ENCODE results near the gene BNIP3. TPM values are rescaled to one million over a fixed set of nuclear protein-coding genes. Genes with fewer than 3 reads are reported as not detected.

The BNIP3 gene
- total and polyA plus RNA-seq, 2 of the 8 experiments (the other 6 are each of a cell fraction or from before 2014, with no cell fraction given), result 25.8 to 58.9 TPM

- Histone ChIP-seq H3K27me3 (replicated peaks in 1 of 4; ENCODE audit: control insufficient read depth in 3 of 4, extremely low read depth in 1 of 4, insufficient read depth in 3 of 4, low read length in 3 of 4) (no peaks in the 10 kb centered on the region), H3K9me3 (ENCODE audit: insufficient read depth in 2 of 2, low read depth in 1 of 2, low read length in 1 of 2) (no peaks in the 10 kb centered on the region), H3K79me2 (ENCODE audit: control insufficient read depth in 1 of 2, insufficient read depth in 2 of 2, low read length in 2 of 2) (no peaks in the 10 kb centered on the region; a peak in 1 of 4 replicates), H3K79me1 (ENCODE audit: low read depth, low read length) (0 out of 2 replicates have a peak, but pooled peaks cover 2% of the 10 kb centered on the region), H2BK12ac (ENCODE audit: low read depth, low read length) (no peak overlapping the region), H3K4ac (replicated peaks; ENCODE audit: insufficient read length, low read depth, low read length) (no peak overlapping the region), H4K5ac (ENCODE audit: insufficient read length, low read depth, low read length) (no peak overlapping the region), H4K8ac (ENCODE audit: extremely low read depth, insufficient read depth, low read length) (peak overlapping the region; percentile 18; the same call in 1 of the 2 replicates), H3K23ac (ENCODE audit: insufficient read length) (no peak overlapping the region), H3K4me3 (ENCODE audit: extremely low read depth in 1 of 4, insufficient read depth in 2 of 4, low read depth in 3 of 4, low read length in 4 of 4) (no peak overlapping the region), H3K18ac (ENCODE audit: extremely low read depth, low read length) (no peak overlapping the region), H2BK20ac (ENCODE audit: low read length) (no peak overlapping the region), H4K20me1 (replicated peaks in 1 of 2; ENCODE audit: control insufficient read depth in 1 of 2, insufficient read depth in 2 of 2, low read length in 2 of 2) (peaks cover 3 to 10% of the 10 kb centered on the region in 2 experiments), H2AFZ (ENCODE audit: low read length) (no peak overlapping the region), H2AK5ac (ENCODE audit: low read depth, low read length) (no peak overlapping the region), H3K14ac (ENCODE audit: insufficient read length) (no peak overlapping the region), H3K23me2 (ENCODE audit: low read depth, low read length) (no peaks in the 10 kb centered on the region), H3K36me3 (ENCODE audit: control insufficient read depth in 2 of 4, insufficient read depth in 4 of 4, low read length in 3 of 4) (peaks cover 27 to 51% (median 45%) of the 10 kb centered on the region in 4 experiments), H3K4me2 (ENCODE audit: insufficient read depth in 1 of 2, low read depth in 2 of 2, low read length in 2 of 2) (no peak overlapping the region), H2BK15ac (ENCODE audit: low read length) (no peak overlapping the region), H3K27ac (ENCODE audit: low read depth, low read length) (no peak overlapping the region), H2BK5ac (ENCODE audit: low read depth, low read length) (no peak overlapping the region), H3K56ac (replicated peaks; ENCODE audit: insufficient read length, low read depth, low read length) (no peak overlapping the region), H4K91ac (replicated peaks; ENCODE audit: insufficient read length, low read length) (no peak overlapping the region), H3K4me1 (replicated peaks in 1 of 4; ENCODE audit: control insufficient read depth in 3 of 4, insufficient read depth in 4 of 4, low read length in 3 of 4) (no peaks in the 10 kb centered on the region; a peak in 1 of 7 replicates), H2BK120ac (replicated peaks; ENCODE audit: low read depth, low read length) (no peak overlapping the region), H3K9ac (replicated peaks in 1 of 4; ENCODE audit: extremely low read depth in 1 of 4, low read depth in 3 of 4, low read length in 3 of 4) (no peak overlapping the region)
- CTCF ChIA-PET (ENCODE audit: partially characterized antibody), result interaction anchor here (0.7 to 7.8 kb wide), 4 partner anchors 11 to 193 kb away, joined by 3 to 41 read pairs (median 4); no protein-coding TSS in a partner anchor
- 85% methylated on average over 21 of the region's 23 CpGs; no CpG with 5 or more reads in 1 of the 2 experiments for WGBS, 2 experiments (ENCODE audit: extremely low coverage in 1 of 2, insufficient coverage in 1 of 2, insufficient read length in 1 of 2, insufficient replicate concordance in 2 of 2, low coverage in 1 of 2, low lambda C conversion rate in 2 of 2, missing lambda C conversion rate in 1 of 2)
- FAIRE-seq (no peak), DNase-seq (ENCODE audit: low read depth in 1 of 2, low spot score in 2 of 2) (no peak)
- POLR2A ChIA-PET (ENCODE audit: partially characterized antibody), result no interaction called here
- TF ChIP-seq SAP30 (IDR thresholded peaks at IDR 0.05; ENCODE audit: insufficient read depth, insufficient replicate concordance, low read length) (no peak), TCF12 (IDR thresholded peaks at IDR 0.05; ENCODE audit: low read depth, low read length) (no peak), SP1 (IDR thresholded peaks at IDR 0.05; ENCODE audit: low read depth, low read length) (no peak)
Measured at GRCh38 chr10:131949041-131949862, 32.5 kb downstream of the BNIP3 start.
